IPS-NIHi7 (cell line): ENCODE measurements around the gene ARL6IP4.

Experiments used
- DNase-seq: peaks from one replicate; pipeline ENCODE4 v3.0.0; 2012; ENCODE audit warnings: mixed read lengths; ENCODE audit errors: extremely low spot score

The ARL6IP4 gene

GRCh38 chr12:122958198-122958888 lies 22.1 kb upstream of the ARL6IP4 start:
- DNase-seq, result no peak

GRCh38 chr12:122959566-122960192 lies 20.8 kb upstream of the ARL6IP4 start:
- DNase-seq, result no peak

- DNase-seq, result no peak
Measured at GRCh38 chr12:122960193-122960569, 20.3 kb upstream of the ARL6IP4 start.

- DNase-seq, result no peak
Measured at GRCh38 chr12:122961531-122962329, 18.8 kb upstream of the ARL6IP4 start.

- DNase-seq, result no peak
Measured at GRCh38 chr12:122963941-122964265, 16.6 kb upstream of the ARL6IP4 start.

- DNase-seq, result no peak
Measured at GRCh38 chr12:122964439-122965257, 15.8 kb upstream of the ARL6IP4 start.

- no peak for DNase-seq
Measured at GRCh38 chr12:122965321-122965751, 15.1 kb upstream of the ARL6IP4 start.

GRCh38 chr12:122965851-122966742 lies 14.4 kb upstream of the ARL6IP4 start, which contains the start of gene ABCB9:
TSS of gene ABCB9 (minus strand) at chr12:122966463. CDS start at chr12:122960235, 6,228 bp downstream.
- peak; percentile 100 for DNase-seq

- DNase-seq, result no peak
Measured at GRCh38 chr12:122966743-122967550, 13.5 kb upstream of the ARL6IP4 start.

GRCh38 chr12:122968104-122968503 lies 12.4 kb upstream of the ARL6IP4 start:
- no peak for DNase-seq

GRCh38 chr12:122969676-122970075 lies 10.8 kb upstream of the ARL6IP4 start:
- DNase-seq, result no peak

- DNase-seq, result peak; percentile 94
Measured at GRCh38 chr12:122974274-122974891, 6.1 kb upstream of the ARL6IP4 start.

- DNase-seq, result peak; percentile 87
Measured at GRCh38 chr12:122974892-122975789, 5.3 kb upstream of the ARL6IP4 start, which contains the start of gene OGFOD2. TSS of gene OGFOD2 (plus strand) at chr12:122975244. CDS start at chr12:122975252, 8 bp downstream.

- DNase-seq, result no peak
Measured at GRCh38 chr12:122975790-122976647, 4.5 kb upstream of the ARL6IP4 start.

- no peak for DNase-seq
Measured at GRCh38 chr12:122976648-122976975, 3.9 kb upstream of the ARL6IP4 start.

GRCh38 chr12:122977153-122977552 lies 3.3 kb upstream of the ARL6IP4 start:
- DNase-seq, result no peak

GRCh38 chr12:122977655-122978392 lies 2.7 kb upstream of the ARL6IP4 start:
- no peak for DNase-seq
